SK-N-SH (cell line): Measurements from ENCODE around the gene EEF1E1. TPM values are rescaled to one million over a fixed set of nuclear protein-coding genes. Genes with fewer than 3 reads are reported as not detected.

Experiments used
- CTCF ChIA-PET: fragments of 300-600, 350-600 bp; formaldehyde crosslinking; extraction: SDS; loops from one replicate; lab custom pipeline; 2021; lab: Yijun Ruan, JAX
- POLR2A ChIA-PET: fragments of 350-600 bp; sonication (Branson Sonifier 250); formaldehyde crosslinking; extraction: SDS; loops from one replicate; lab custom pipeline; 2020; ENCODE audit warnings: antibody characterized with exemption, inconsistent platforms; lab: Yijun Ruan, JAX
- DNase-seq: peaks from one replicate; pipeline ENCODE4 v3.0.0; 2012
- H2AFZ ChIP-seq: fragments of 200-600 bp; sonication (generic); 2 replicates; pipeline ENCODE4 v1.8.1; 2016; ENCODE audit warnings: antibody characterized with exemption, mild to moderate bottlenecking, low read depth
- H3F3A ChIP-seq: fragments of 200-600 bp; sonication (generic); replicated peaks from 2 replicates; pipeline ENCODE3; 2016; ENCODE audit warnings: antibody characterized with exemption, mild to moderate bottlenecking; ENCODE audit not compliant: insufficient read depth
- H3K27ac ChIP-seq, 2 experiments: fragments of 200-500 bp in 1 of 2; fragments of 200-600 bp in 1 of 2; sonication (Bioruptor generic) in 1 of 2; sonication (generic), shearing (Covaris generic) in 1 of 2; 2 replicates each; pipeline versions ENCODE4 v1.5.1 to v1.6.1; 2014 to 2016; ENCODE audit warnings: low read depth in 2 of 2, inconsistent platforms in 1 of 2, low read length in 1 of 2, mild to moderate bottlenecking in 1 of 2, mixed read lengths in 1 of 2
- H3K27me3 ChIP-seq: fragments of 200-600 bp; sonication (generic), shearing (Covaris generic); 2 replicates; pipeline ENCODE4 v1.6.1; 2016; ENCODE audit warnings: mixed run types; ENCODE audit not compliant: insufficient read depth
- H3K36me3 ChIP-seq, 2 experiments: fragments of 200-500 bp in 1 of 2; fragments of 200-600 bp in 1 of 2; sonication (Bioruptor generic) in 1 of 2; sonication (generic) in 1 of 2; replicated peaks in 1 of 2; 2 replicates each; pipeline versions ENCODE3 to v1.5.1; 2014 to 2016; ENCODE audit warnings: low read length in 1 of 2, mild to moderate bottlenecking in 1 of 2; ENCODE audit not compliant: insufficient read depth in 2 of 2, control insufficient read depth in 1 of 2
- H3K4me1 ChIP-seq, 2 experiments: fragments of 200-500 bp in 1 of 2; fragments of 200-600 bp in 1 of 2; sonication (Bioruptor generic) in 1 of 2; sonication (generic), shearing (Covaris generic) in 1 of 2; 2 replicates each; pipeline versions ENCODE4 v1.5.1 to v1.6.1; 2014 to 2016; ENCODE audit warnings: low read depth in 1 of 2, low read length in 1 of 2, mixed run types in 1 of 2; ENCODE audit not compliant: insufficient read depth in 2 of 2, control insufficient read depth in 1 of 2
- H3K4me2 ChIP-seq: fragments of 200-600 bp; sonication (generic), shearing (Covaris generic); 2 replicates; pipeline ENCODE4 v1.6.1; 2017; ENCODE audit warnings: mixed run types
- H3K4me3 ChIP-seq, 2 experiments: fragments of 200-500 bp in 1 of 2; fragments of 200-600 bp in 1 of 2; sonication (Bioruptor generic) in 1 of 2; sonication (generic), shearing (Covaris generic) in 1 of 2; 2 replicates each; pipeline versions ENCODE4 v1.5.1 to v1.8.1; 2014 to 2016; ENCODE audit warnings: low read depth in 2 of 2, inconsistent platforms in 1 of 2, low read length in 1 of 2, mild to moderate bottlenecking in 1 of 2, mixed read lengths in 1 of 2, moderate library complexity in 1 of 2
- H3K79me2 ChIP-seq: fragments of 200-600 bp; sonication (generic); 2 replicates; pipeline ENCODE4 v1.8.1; 2017; ENCODE audit warnings: mild to moderate bottlenecking; ENCODE audit not compliant: insufficient read depth
- H3K9ac ChIP-seq: fragments of 200-600 bp; sonication (generic); 2 replicates; pipeline ENCODE4 v1.6.1; 2017; ENCODE audit warnings: mixed run types
- H3K9me2 ChIP-seq: fragments of 200-600 bp; sonication (generic); 2 replicates; pipeline ENCODE4 v1.6.1; 2017; ENCODE audit warnings: mixed run types
- H3K9me3 ChIP-seq: fragments of 200-600 bp; sonication (generic); 2 replicates; pipeline ENCODE4 v1.6.1; 2017; ENCODE audit warnings: mixed run types, mild to moderate bottlenecking, moderate library complexity
- H4K20me1 ChIP-seq: fragments of 200-600 bp; sonication (generic); 2 replicates; pipeline ENCODE4 v1.6.1; 2017; ENCODE audit warnings: mild to moderate bottlenecking, mixed run types; ENCODE audit not compliant: insufficient read depth
- EZH2phosphoT487 ChIP-seq: fragments of 200-600 bp; sonication (generic); IDR thresholded peaks from 2 replicates; pipeline ENCODE4 v1.6.1; 2017; ENCODE audit warnings: low read depth, mixed run types, mild to moderate bottlenecking, antibody characterized with exemption, moderate library complexity, borderline replicate concordance
- IRF3 ChIP-seq: fragments of 150-350 bp; IDR thresholded peaks from 2 replicates; pipeline ENCODE4 v1.6.1; 2016; ENCODE audit warnings: mild to moderate bottlenecking, low read depth, low read length
- MAX ChIP-seq: IDR thresholded peaks from 2 replicates; pipeline ENCODE4 v1.4.0; 2012; ENCODE audit warnings: low read depth
- MXI1 ChIP-seq: IDR thresholded peaks from 2 replicates; pipeline ENCODE4 v1.6.1; 2012; ENCODE audit warnings: mild to moderate bottlenecking, low read depth, low read length, improper control_type of control experiment
- RXRA ChIP-seq: IDR thresholded peaks from 2 replicates; pipeline ENCODE4 v1.4.0; 2012; ENCODE audit warnings: low read depth, mild to moderate bottlenecking, borderline replicate concordance
- SIN3A ChIP-seq: IDR thresholded peaks from 2 replicates; pipeline ENCODE4 v1.6.1; 2012; ENCODE audit warnings: low read depth, mild to moderate bottlenecking, low read length, moderate library complexity, borderline replicate concordance
- SMC3 ChIP-seq: IDR thresholded peaks from 2 replicates; pipeline ENCODE4 v1.6.1; 2012; ENCODE audit warnings: low read depth, low read length, improper control_type of control experiment
- YY1 ChIP-seq: IDR thresholded peaks from 2 replicates; pipeline ENCODE4 v1.4.0; 2012; ENCODE audit warnings: low read depth, mild to moderate bottlenecking
- ZBTB33 ChIP-seq: IDR thresholded peaks from 2 replicates; pipeline ENCODE4 v1.4.0; 2012; ENCODE audit warnings: low read depth, borderline replicate concordance
- WGBS: methylation state at CpG from one replicate; pipeline ENCODE4 v1.1.6; 2017; ENCODE audit warnings: low lambda C conversion rate; 5-methylcytosine and 5-hydroxymethylcytosine counted together
- polyA plus RNA-seq, 3 experiments: library from polyadenylated mRNA; depleted of rRNA; stranded (reverse); fragments of >200 nt; gene quantifications; 2 replicates each; pipeline ENCODE4 v1.2.3, GENCODE V29; 2012

The EEF1E1 gene
- polyA plus RNA-seq, 1 of the 3 experiments (the other 2 are of a cell fraction) = 60.8 TPM

- no peaks in the 10 kb centered on the region for H4K20me1 ChIP-seq
- H3K9me3 ChIP-seq = no peaks in the 10 kb centered on the region
- H3K36me3 ChIP-seq = peaks cover 12 to 16% of the 10 kb centered on the region in 2 experiments
- no peak for TF ChIP-seq SIN3A
- TF ChIP-seq MXI1 = no peak
- no peak for TF ChIP-seq SMC3
- no peak for TF ChIP-seq IRF3
- no peak for TF ChIP-seq YY1
- TF ChIP-seq ZBTB33 = no peak
- no peak for TF ChIP-seq RXRA
- TF ChIP-seq MAX = no peak
- TF ChIP-seq EZH2phosphoT487 = no peak
- TF ChIP-seq, all 33 proteins: peak for 0
- ChIA-PET CTCF (interaction anchor here (0.6 to 1.0 kb wide), 2 partner anchors 9 to 150 kb away, joined by 3 to 4 read pairs; no protein-coding TSS in a partner anchor), POLR2A (interaction anchor here (1.3 kb wide), 1 partner anchor 37 kb away, joined by 7 read pairs; the partner anchor contains the start of gene EEF1E1)
- DNase-seq = no peak
- 97% methylated on average over 7 of the region's 7 CpGs for WGBS
- H3K9me2 ChIP-seq = no peaks in the 10 kb centered on the region
- H3K27ac ChIP-seq = peak overlapping the region; percentile 73 to 81
- peak overlapping the region; percentile 94; the same call in 1 of the 2 replicates for H3K4me2 ChIP-seq
- H3K9ac ChIP-seq = peak overlapping the region; percentile 32; the same call in 1 of the 2 replicates
- H3K79me2 ChIP-seq = peaks cover 5% of the 10 kb centered on the region; the same call in 1 of the 2 replicates
- peak overlapping the region; percentile 94 for H2AFZ ChIP-seq
- no peaks in the 10 kb centered on the region for H3K27me3 ChIP-seq
- H3F3A ChIP-seq = no peaks in the 10 kb centered on the region
- H3K4me1 ChIP-seq = peaks cover 0 to 4% of the 10 kb centered on the region in 2 experiments; a peak in 3 of 4 replicates
- H3K4me3 ChIP-seq = peak overlapping the region; percentile 91 to 97
Observed at GRCh38 chr6:8064638-8065518, 37.5 kb downstream of the EEF1E1 start.
